ENCODE results near the gene RPS18. TPM values are rescaled to one million over a fixed set of nuclear protein-coding genes. Genes with fewer than 3 reads are reported as not detected.

Gene RPS18
- total RNA-seq, 1 experiment from 2014 or later = 3,216 TPM

DNA sequence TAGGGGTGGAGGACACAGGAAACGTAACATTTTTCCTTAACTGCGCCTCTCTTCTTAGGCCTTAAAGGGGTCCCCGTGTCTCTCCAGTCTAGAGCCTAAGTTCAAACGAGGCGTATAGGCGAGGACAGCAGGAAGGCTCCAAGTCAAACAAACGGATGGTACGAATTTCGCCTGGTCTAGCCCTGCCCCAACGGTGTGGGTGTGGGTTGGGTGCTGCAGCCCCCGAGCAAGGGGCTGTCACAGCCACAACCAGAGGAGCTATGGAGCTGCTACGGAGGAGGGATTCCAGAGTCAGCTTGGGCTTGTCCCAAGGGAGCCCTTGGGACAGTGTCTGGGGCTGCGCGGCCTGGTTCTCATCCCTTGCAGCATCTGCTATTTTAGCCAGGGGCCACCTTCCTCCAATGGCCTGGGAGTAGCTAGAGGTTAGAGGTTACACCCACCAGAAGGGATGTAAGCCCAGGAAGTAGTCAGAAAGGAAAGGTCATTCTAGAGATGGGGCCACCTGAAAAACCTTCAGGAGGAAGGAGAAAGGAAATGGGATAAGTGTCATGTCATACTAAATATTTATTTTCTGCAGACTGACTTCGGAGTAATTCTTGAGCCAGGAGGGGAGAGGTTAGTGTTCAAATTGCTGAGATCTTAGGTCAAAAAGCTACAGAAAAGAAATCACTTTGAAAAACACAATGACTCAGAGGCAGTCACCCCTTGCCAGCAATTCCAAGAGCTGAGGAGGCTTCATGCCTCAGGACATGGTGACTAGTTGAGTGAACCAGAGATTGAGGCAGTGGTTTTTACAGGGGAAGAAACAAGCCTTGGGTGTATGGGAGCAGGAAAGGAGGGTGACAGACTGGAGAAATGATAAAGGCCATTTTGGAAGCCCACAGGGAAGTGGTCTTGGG lies 21.9 kb upstream of the RPS18 start:
- Histone ChIP-seq H4K91ac (ENCODE audit: insufficient read length, low read depth, low read length) (no peak overlapping the region), H3K23me2 (ENCODE audit: insufficient read length, low read depth, low read length, poor library complexity, severe bottlenecking) (peaks cover 17% of the 10 kb centered on the region), H3T11ph (ENCODE audit: low read length) (no peak overlapping the region), H3K79me1 (ENCODE audit: insufficient read depth, low read depth, low read length, poor library complexity, severe bottlenecking) (no peaks in the 10 kb centered on the region), H4K8ac (replicated peaks; ENCODE audit: insufficient read length, low read depth, low read length) (no peak overlapping the region), H3K27ac (ENCODE audit: insufficient read length, low read depth, low read length) (no peak overlapping the region), H2BK5ac (ENCODE audit: insufficient read length, low read length) (no peak overlapping the region), H3K9me3 (ENCODE audit: control insufficient read depth, low read depth, low read length) (no peaks in the 10 kb centered on the region), H2AK5ac (ENCODE audit: insufficient read length, low read length) (no peak overlapping the region), H3K27me3 (ENCODE audit: insufficient read depth, low read length) (no peaks in the 10 kb centered on the region; the same call in 1 of the 2 replicates), H3K4me1 (ENCODE audit: insufficient read depth, low read length) (no peaks in the 10 kb centered on the region; the same call in 1 of the 2 replicates), H2BK12ac (ENCODE audit: insufficient read length, low read depth, low read length) (no peak overlapping the region), H4K20me1 (ENCODE audit: control insufficient read depth, insufficient read depth, insufficient read length) (no peaks in the 10 kb centered on the region), H4K5ac (ENCODE audit: insufficient read length, low read depth, low read length) (no peak overlapping the region), H2BK15ac (ENCODE audit: low read depth, low read length) (no peak overlapping the region), H3K56ac (ENCODE audit: insufficient read length, low read depth, low read length) (no peak overlapping the region), H3K18ac (ENCODE audit: insufficient read length, low read depth, low read length) (peak overlapping the region; percentile 66), H3K4ac (ENCODE audit: low read depth, low read length) (no peak overlapping the region), H3K9ac (ENCODE audit: extremely low read depth, insufficient read length, low read length) (peak overlapping the region; percentile 58), H2BK20ac (ENCODE audit: low read depth, low read length, poor library complexity, severe bottlenecking) (no peak overlapping the region), H3K4me2 (ENCODE audit: insufficient read depth, insufficient read length, low read length) (peak overlapping the region; percentile 77), H3K79me2 (ENCODE audit: insufficient read depth, low read length) (no peaks in the 10 kb centered on the region), H3K14ac (ENCODE audit: insufficient read depth, low read length) (peak overlapping the region; percentile 41), H2BK120ac (ENCODE audit: low read depth, low read length, poor library complexity, severe bottlenecking) (no peak overlapping the region), H2AFZ (ENCODE audit: low read length) (no peak overlapping the region), H3K23ac (ENCODE audit: insufficient read length, low read depth, low read length) (no peak overlapping the region)
- peak overlapping the region in 2 of 3 experiments; percentile 57 to 76; a peak in 3 of 7 replicates for H3K27ac Mint-ChIP-seq
- no peaks in the 10 kb centered on the region; a peak in 1 of 5 replicates for H3K9me3 Mint-ChIP-seq
- TF ChIP-seq, protein P1, sequence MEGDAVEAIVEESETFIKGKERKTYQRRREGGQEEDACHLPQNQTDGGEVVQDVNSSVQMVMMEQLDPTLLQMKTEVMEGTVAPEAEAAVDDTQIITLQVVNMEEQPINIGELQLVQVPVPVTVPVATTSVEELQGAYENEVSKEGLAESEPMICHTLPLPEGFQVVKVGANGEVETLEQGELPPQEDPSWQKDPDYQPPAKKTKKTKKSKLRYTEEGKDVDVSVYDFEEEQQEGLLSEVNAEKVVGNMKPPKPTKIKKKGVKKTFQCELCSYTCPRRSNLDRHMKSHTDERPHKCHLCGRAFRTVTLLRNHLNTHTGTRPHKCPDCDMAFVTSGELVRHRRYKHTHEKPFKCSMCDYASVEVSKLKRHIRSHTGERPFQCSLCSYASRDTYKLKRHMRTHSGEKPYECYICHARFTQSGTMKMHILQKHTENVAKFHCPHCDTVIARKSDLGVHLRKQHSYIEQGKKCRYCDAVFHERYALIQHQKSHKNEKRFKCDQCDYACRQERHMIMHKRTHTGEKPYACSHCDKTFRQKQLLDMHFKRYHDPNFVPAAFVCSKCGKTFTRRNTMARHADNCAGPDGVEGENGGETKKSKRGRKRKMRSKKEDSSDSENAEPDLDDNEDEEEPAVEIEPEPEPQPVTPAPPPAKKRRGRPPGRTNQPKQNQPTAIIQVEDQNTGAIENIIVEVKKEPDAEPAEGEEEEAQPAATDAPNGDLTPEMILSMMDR (conservative IDR thresholded peaks at IDR 0.05) = no peak
- H3K36me3 Mint-ChIP-seq (ENCODE audit: insufficient read depth in 1 of 3, low read depth in 3 of 3) = peaks cover 8 to 24% (median 20%) of the 10 kb centered on the region in 3 experiments; a peak in 6 of 7 replicates
- DNase-seq = no peak
- H3K27me3 Mint-ChIP-seq (ENCODE audit: low read depth) = peaks cover 37% of the 10 kb centered on the region
- WGBS (ENCODE audit: extremely low coverage, insufficient read length, low lambda C conversion rate) = no CpG with 5 or more reads among the region's 15 CpGs
- peaks cover 20 to 22% of the 10 kb centered on the region in 2 experiments for H3K4me1 Mint-ChIP-seq
- H3K4me3 Mint-ChIP-seq = peak overlapping the region; percentile 74 to 83

All from H9 (cell line).